NCI-H187 treated with DMSO at 0.1 percent for 48 hours (cell line): Measurements from ENCODE around the gene GALNT7.

Experiments used
- DNase-seq: peaks from one replicate; lab custom pipeline; 2025; lab: John Stamatoyannopoulos, UW

Gene GALNT7

DNA sequence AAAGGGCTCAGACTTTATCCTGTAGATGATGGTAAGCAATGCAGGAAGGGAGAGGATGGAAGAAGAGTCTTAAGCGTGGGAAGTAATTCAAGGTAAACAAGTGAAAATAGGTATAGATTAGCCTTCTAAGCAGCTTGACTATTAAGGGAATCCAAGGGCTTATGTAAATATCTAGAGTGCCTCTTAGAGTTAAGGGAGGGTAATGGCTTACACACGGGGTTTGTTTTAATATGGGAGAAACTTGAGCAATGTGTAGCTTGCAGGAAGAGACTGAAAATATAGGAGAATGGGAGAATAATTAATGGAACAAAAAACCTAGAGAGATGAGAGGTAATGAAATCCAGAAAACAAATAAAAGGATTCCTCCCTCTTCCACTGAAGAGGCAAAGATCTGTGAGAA, 189.3 kb downstream of the GALNT7 start:
- peak; percentile 43 for DNase-seq

- DNase-seq = no peak
These were observed 192.1 kb downstream of the GALNT7 start for GRCh38 chr4:173360587-173361221.

GRCh38 chr4:173362666-173363065, 194.1 kb downstream of the GALNT7 start:
- no peak for DNase-seq

DNA sequence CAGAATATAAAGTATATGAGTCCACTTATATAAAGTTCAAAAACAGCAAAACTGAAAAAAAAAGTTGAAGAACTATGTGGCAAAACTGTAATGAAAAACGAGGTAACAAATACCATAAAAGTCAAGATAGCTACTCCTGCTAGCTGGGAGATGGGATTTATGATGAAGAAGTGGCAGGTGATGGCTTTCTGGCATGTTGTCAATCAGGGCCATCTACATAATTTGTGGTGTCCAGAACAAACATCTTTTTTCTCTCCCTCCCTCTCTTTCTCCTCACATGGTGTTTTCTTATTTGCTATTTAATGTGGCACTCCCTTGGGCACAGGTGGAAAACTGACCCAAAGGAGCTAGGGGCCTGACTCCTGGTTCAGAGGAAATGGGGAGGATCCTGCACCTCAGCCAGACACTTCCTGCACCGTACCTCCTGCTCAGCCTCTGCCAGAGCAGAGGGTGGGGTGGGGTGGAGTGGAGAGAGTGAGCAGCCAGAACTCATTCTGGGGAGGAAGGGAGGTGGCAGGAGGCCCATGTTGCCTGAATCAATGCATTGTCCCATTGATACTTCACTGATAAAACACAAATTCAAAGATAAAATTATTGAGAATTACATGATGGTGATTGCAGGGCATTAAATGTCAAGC, 196.9 kb downstream of the GALNT7 start:
- DNase-seq = no peak

DNA sequence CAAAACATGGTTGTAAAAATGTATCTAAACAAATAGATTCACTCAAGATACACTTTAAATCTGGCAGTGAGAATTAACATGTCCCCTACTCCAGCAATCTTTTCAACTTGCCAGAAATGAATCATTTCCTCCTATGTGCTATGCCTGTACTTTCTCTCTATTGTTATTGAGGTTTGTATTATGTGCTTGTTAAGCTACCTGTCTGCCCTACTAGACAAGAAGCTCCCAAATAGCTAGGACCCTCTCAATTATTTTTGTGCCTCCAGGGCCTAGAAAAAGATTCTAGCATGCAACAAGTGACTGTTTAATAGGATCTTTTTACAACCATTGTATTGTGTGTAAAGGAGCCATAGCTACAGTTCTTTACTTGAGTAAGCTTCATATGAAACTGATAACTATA, 198.7 kb downstream of the GALNT7 start:
- no peak for DNase-seq

DNA sequence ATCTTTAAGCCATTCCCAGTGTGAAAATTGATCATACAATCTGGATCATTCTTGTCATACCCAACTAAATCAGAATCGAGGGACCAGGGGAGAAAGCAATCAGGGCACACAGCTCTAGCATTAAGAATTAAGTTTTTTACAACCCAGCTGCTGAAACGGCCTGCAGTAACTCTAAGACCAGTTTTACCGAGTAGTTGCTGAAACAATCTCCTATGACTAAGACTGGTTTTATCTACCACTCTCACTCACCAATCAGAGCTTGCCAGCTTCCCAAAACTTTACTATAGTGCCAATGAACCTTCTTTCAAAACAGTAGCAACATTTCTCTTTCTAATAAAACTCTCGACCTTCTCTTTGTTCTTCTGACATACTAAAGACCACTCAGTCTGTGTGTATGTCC, 199.3 kb downstream of the GALNT7 start:
- no peak for DNase-seq

DNA sequence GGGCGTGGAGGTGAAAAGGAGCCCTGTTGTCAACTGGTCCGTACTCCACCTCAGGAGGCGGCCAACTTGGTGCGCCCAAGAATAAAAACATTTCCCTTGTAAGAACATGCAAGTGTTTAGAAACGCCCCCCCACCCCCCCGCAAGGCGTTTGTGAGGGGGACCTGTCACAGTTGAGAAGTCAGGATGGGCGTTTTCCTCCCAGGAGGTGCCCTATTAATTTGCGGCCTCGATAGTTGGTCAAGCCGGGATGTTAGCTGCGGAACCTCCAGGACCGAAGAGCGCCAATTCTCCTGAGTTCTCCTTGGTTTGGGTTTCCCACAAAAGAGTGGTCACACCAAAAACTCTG, 201.5 kb downstream of the GALNT7 start:
- no peak for DNase-seq

DNA sequence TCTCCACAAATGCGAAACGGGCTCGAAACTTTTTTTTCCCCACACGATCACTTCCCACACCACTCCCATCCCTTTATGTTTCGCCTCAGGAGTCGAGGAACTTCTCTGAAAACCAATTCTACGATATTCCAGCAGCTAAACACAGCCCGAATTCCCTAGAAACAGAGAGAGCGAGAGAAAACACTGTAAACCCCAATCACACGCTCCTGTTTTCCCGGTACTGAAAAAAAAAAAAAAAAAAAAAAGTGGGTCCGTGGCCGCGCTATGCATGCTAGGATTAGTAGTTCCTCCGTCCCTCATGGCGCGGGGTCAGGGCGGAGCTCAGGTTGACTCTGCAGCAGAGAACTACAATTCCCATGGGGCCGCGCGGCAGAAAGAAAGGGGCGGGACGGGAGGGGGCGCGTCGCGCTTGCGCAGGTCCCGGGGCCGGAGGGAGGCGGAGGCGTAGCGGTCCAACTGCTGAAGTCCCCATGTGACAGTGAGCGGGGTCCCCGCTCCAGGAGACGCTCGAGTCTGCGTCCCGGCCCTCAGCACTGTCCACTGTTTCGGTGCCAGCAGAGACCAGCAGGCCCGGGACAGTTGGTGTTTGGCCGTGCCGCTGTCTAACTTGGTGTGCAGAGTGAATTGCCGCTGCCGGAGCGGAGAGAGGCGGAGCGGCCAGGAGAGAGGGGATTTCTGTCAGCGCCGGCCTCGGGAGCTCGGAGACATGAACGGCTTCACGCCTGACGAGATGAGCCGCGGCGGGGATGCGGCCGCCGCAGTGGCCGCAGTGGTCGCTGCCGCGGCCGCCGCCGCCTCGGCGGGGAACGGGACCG, 202.1 kb downstream of the GALNT7 start, which contains the start of gene SAP30:
TSS of gene SAP30 (plus strand) at position 478 of the 815 bp plus-strand sequence. CDS start at position 707, 229 bp downstream.
- peak; percentile 63 for DNase-seq

DNA sequence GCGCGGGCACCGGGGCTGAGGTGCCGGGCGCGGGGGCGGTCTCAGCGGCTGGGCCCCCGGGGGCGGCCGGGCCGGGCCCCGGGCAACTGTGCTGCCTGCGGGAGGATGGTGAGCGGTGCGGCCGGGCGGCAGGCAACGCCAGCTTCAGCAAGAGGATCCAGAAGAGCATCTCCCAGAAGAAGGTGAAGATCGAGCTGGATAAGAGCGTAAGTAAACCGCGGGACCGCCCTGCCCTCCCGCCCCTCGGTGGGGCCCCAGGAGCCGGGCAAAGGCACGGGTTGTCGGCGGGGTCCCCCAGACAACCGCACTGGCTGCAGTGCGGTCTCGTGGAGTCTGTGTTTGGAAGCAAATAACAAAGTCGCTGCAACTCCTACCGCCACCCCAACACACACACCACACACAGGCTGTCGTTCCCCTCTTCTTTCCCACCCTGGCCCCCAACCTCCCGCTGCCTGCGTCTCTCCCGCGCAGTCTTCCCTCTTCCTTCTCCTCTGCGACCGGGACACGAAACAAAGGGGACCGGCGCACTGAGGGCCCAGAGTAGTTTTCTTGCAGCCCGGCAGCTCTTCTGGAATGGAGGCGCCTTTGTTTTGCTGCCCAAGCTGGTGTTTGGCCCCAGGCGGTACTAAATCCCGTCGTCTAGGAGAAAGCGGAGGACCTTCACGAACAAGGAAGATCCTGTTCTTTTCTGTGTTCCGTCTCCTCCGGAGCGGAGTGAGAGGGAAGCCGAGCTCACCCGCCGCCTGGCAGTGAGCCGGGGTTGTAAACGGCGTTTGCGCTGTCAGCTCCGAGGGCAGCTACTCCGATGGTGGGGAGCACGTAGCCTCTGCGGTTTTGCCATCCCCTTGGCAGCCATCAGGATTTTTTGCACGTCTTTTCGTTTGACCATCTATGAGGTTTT, 202.9 kb downstream of the GALNT7 start:
- no peak for DNase-seq
